ENCODE data around the gene GP1BB. TPM values are rescaled to one million over a fixed set of nuclear protein-coding genes. Genes with fewer than 3 reads are reported as not detected.

GP1BB gene
- total and polyA plus RNA-seq, 10 of the 15 experiments (the other 5 are each of a cell fraction or from before 2014, with no cell fraction given) = 0.05 to 0.28 (median 0.28) TPM; not detected in 7

DNA sequence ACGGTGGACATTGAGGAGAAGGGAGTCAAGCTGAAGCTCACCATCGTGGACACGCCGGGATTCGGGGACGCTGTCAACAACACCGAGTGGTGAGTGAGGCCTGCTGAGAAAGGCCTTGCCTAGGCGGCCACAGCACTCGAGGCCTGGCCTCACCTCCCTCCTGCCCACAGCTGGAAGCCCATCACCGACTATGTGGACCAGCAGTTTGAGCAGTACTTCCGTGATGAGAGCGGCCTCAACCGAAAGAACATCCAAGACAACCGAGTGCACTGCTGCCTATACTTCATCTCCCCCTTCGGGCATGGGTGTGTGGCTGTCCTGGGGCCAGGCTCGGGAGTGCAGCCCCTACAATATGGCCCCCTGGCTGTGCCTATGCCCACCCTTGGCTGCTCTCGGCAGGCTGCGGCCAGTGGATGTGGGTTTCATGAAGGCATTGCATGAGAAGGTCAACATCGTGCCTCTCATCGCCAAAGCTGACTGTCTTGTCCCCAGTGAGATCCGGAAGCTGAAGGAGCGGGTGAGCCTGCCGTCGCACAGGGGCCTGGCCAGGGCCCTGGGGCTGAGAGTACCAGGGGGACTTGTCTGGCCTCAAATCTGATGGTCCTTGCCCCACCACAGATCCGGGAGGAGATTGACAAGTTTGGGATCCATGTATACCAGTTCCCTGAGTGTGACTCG lies 3.0 kb upstream of the GP1BB start (continued):
- TF ChIP-seq, protein P1, sequence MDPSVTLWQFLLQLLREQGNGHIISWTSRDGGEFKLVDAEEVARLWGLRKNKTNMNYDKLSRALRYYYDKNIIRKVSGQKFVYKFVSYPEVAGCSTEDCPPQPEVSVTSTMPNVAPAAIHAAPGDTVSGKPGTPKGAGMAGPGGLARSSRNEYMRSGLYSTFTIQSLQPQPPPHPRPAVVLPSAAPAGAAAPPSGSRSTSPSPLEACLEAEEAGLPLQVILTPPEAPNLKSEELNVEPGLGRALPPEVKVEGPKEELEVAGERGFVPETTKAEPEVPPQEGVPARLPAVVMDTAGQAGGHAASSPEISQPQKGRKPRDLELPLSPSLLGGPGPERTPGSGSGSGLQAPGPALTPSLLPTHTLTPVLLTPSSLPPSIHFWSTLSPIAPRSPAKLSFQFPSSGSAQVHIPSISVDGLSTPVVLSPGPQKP (IDR thresholded peaks at IDR 0.05; ENCODE audit: low read depth, low read length) = no peak
- TF ChIP-seq, protein P2, sequence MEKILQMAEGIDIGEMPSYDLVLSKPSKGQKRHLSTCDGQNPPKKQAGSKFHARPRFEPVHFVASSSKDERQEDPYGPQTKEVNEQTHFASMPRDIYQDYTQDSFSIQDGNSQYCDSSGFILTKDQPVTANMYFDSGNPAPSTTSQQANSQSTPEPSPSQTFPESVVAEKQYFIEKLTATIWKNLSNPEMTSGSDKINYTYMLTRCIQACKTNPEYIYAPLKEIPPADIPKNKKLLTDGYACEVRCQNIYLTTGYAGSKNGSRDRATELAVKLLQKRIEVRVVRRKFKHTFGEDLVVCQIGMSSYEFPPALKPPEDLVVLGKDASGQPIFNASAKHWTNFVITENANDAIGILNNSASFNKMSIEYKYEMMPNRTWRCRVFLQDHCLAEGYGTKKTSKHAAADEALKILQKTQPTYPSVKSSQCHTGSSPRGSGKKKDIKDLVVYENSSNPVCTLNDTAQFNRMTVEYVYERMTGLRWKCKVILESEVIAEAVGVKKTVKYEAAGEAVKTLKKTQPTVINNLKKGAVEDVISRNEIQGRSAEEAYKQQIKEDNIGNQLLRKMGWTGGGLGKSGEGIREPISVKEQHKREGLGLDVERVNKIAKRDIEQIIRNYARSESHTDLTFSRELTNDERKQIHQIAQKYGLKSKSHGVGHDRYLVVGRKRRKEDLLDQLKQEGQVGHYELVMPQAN (conservative IDR thresholded peaks at IDR 0.05) = no peak

DNA sequence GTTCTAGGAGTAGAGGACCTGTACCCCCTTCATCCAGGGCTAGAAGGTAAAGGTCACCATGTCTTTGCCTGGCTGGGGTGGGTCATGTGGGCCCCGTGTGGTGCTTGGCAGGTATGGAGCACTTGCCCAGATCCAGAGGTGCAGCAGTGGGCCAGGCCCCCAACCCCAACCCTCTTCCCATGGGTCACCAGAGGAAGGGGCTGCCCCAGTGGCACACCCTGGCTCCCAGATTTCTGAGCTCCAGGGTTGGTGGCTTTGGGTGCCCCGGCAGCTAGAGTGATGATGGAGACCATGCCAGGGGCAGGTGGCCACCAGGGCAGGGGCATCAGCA lies 2.4 kb upstream of the GP1BB start:
- peaks cover 4 to 5% of the 10 kb centered on the region in 2 experiments; a peak in 3 of 4 replicates for H3K27me3 ChIP-seq (replicated peaks in 1 of 2; ENCODE audit: control insufficient read depth in 2 of 2, insufficient read depth in 2 of 2, low read length in 1 of 2)
- no TSS peak for BruUV-seq (replicated peaks)
- FAIRE-seq (no peak), ATAC-seq (no peak), DNase-seq (ENCODE audit: low read depth, low spot score) (no peak)
- H2AFZ ChIP-seq (ENCODE audit: control insufficient read depth, low read depth, low read length) = no peak overlapping the region
- H3K9ac ChIP-seq (ENCODE audit: control insufficient read depth, insufficient read depth, low read length) = no peak overlapping the region
- RAD21 ChIA-PET (ENCODE audit: unreplicated experiment) = no interaction called here
- no peaks in the 10 kb centered on the region; the same call in 2 of the 3 replicates for H3K9me3 ChIP-seq (replicated peaks; ENCODE audit: control insufficient read depth, insufficient read depth, low read length)
- no peak overlapping the region for H3K4me3 ChIP-seq
- no peaks in the 10 kb centered on the region for H4K20me1 ChIP-seq (ENCODE audit: control insufficient read depth, insufficient read depth)
- H3K4me2 ChIP-seq (ENCODE audit: control insufficient read depth, insufficient read depth) = no peak overlapping the region
- no peak overlapping the region for H3K27ac ChIP-seq (ENCODE audit: control insufficient read depth, insufficient read depth)
- POLR2A ChIA-PET = interaction anchor here (0.5 kb wide), 1 partner anchor 287 kb away, joined by 5 read pairs; no protein-coding TSS in a partner anchor
- CTCF ChIA-PET = interaction anchor here (1.0 kb wide), 1 partner anchor 40 kb away, joined by 3 read pairs; no protein-coding TSS in a partner anchor
- H3K79me2 ChIP-seq (ENCODE audit: control insufficient read depth, insufficient read depth, low read length) = no peaks in the 10 kb centered on the region
- SMC1A ChIA-PET (ENCODE audit: uncharacterized antibody, unreplicated experiment) = no interaction called here
- intact Hi-C loops (cut with micrococcal nuclease; ENCODE audit: unreplicated experiment) = no loop called here
- H3K4me1 ChIP-seq (ENCODE audit: control insufficient read depth, insufficient read depth, low read length) = peaks cover 6% of the 10 kb centered on the region; the same call in 1 of the 2 replicates
- no peaks in the 10 kb centered on the region for H3K36me3 ChIP-seq (ENCODE audit: control insufficient read depth in 2 of 2, insufficient read depth in 2 of 2, low read length in 1 of 2)
- 67% methylated on average over 2 of the region's 2 CpGs for WGBS (ENCODE audit: insufficient coverage, insufficient replicate concordance, low lambda C conversion rate, missing lambda C conversion rate)
- in situ Hi-C loops (cut with MboI) = no loop called here
- TF ChIP-seq ETV6 (conservative IDR thresholded peaks at IDR 0.05 in 1 of 2, IDR thresholded peaks at IDR 0.05 in 1 of 2; ENCODE audit: borderline replicate concordance in 1 of 2, low read depth in 1 of 2) (no peak), GATAD2B (conservative IDR thresholded peaks at IDR 0.05; ENCODE audit: low read depth) (no peak), STAT1 (conservative IDR thresholded peaks at IDR 0.05) (no peak), ZNF274 (IDR thresholded peaks at IDR 0.05; ENCODE audit: insufficient read depth, insufficient read length) (no peak), SIN3A (IDR thresholded peaks at IDR 0.05; ENCODE audit: low read depth, low read length) (no peak), TAF1 (IDR thresholded peaks at IDR 0.05; ENCODE audit: borderline replicate concordance, low read depth, low read length) (no peak), YY1 (IDR thresholded peaks at IDR 0.05; ENCODE audit: low read depth, low read length) (no peak), RUNX3 (IDR thresholded peaks at IDR 0.05; ENCODE audit: low read length) (no peak), ASH2L (IDR thresholded peaks at IDR 0.05; ENCODE audit: borderline replicate concordance, low read depth) (no peak), EGR1 (IDR thresholded peaks at IDR 0.05; ENCODE audit: borderline replicate concordance in 1 of 2, low read depth in 2 of 2, low read length in 2 of 2) (no peak), ZNF207 (IDR thresholded peaks at IDR 0.05; ENCODE audit: borderline replicate concordance) (no peak), GABPA (IDR thresholded peaks at IDR 0.05; ENCODE audit: low read depth) (no peak), TARDBP (IDR thresholded peaks at IDR 0.05; ENCODE audit: borderline replicate concordance) (no peak)
- TF ChIP-seq, protein P3, sequence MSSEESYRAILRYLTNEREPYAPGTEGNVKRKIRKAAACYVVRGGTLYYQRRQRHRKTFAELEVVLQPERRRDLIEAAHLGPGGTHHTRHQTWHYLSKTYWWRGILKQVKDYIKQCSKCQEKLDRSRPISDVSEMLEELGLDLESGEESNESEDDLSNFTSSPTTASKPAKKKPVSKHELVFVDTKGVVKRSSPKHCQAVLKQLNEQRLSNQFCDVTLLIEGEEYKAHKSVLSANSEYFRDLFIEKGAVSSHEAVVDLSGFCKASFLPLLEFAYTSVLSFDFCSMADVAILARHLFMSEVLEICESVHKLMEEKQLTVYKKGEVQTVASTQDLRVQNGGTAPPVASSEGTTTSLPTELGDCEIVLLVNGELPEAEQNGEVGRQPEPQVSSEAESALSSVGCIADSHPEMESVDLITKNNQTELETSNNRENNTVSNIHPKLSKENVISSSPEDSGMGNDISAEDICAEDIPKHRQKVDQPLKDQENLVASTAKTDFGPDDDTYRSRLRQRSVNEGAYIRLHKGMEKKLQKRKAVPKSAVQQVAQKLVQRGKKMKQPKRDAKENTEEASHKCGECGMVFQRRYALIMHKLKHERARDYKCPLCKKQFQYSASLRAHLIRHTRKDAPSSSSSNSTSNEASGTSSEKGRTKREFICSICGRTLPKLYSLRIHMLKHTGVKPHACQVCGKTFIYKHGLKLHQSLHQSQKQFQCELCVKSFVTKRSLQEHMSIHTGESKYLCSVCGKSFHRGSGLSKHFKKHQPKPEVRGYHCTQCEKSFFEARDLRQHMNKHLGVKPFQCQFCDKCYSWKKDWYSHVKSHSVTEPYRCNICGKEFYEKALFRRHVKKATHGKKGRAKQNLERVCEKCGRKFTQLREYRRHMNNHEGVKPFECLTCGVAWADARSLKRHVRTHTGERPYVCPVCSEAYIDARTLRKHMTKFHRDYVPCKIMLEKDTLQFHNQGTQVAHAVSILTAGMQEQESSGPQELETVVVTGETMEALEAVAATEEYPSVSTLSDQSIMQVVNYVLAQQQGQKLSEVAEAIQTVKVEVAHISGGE (CRISPR knock-in tag; IDR thresholded peaks at IDR 0.05) = no peak
